HG03097 (cell line): ENCODE data around the gene VSIG10L2.

Experiments
- ATAC-seq: cut with Tn5 transposase; IDR thresholded peaks from one replicate; pipeline ENCODE4 v1.9.1; 2021; ENCODE audit not compliant: unreplicated experiment, low FRiP score

Gene VSIG10L2

GRCh38 chr11:125998267-125998666, 52.4 kb downstream of the VSIG10L2 start:
- ATAC-seq: no peak

- no peak for ATAC-seq
Observed at GRCh38 chr11:125999234-125999880, 53.5 kb downstream of the VSIG10L2 start.

- ATAC-seq: no peak
Observed at GRCh38 chr11:126002181-126002580, 56.3 kb downstream of the VSIG10L2 start.
